Ascending aorta (tissue), 2 donors: ENCODE data around the gene OR52I1. TPM values are rescaled to one million over a fixed set of nuclear protein-coding genes. Genes with fewer than 3 reads are reported as not detected.

Experiments
- DNase-seq, 2 donors: peaks; one replicate each; pipeline ENCODE4 v3.0.0-alpha.2; 2019; ENCODE audit warnings: low spot score in 2 of 2
- H3K27ac ChIP-seq, 2 donors: fragments of 200-600 bp; sonication (generic); one replicate each; pipeline ENCODE4 v1.5.1; 2016 to 2017; ENCODE audit warnings: mild to moderate bottlenecking in 1 of 2
- H3K27me3 ChIP-seq: fragments of 200-600 bp; sonication (generic); one replicate; pipeline ENCODE4 v1.5.1; 2017
- H3K36me3 ChIP-seq, 2 donors: fragments of 200-600 bp; sonication (generic); one replicate each; pipeline ENCODE4 v1.5.1; 2016
- H3K4me1 ChIP-seq, 2 donors: fragments of 200-600 bp; sonication (generic); one replicate each; pipeline ENCODE4 v1.5.1; 2016 to 2017; ENCODE audit warnings: mild to moderate bottlenecking in 1 of 2
- H3K4me3 ChIP-seq, 2 donors: fragments of 200-600 bp; sonication (generic); one replicate each; pipeline ENCODE4 v1.5.1; 2016 to 2017; ENCODE audit warnings: mild to moderate bottlenecking in 1 of 2
- H3K9me3 ChIP-seq, 2 donors: fragments of 200-600 bp; sonication (generic); one replicate each; pipeline ENCODE4 v1.5.1; 2016
- intact Hi-C: fragments of 100-400 bp; cut with DNase I; formaldehyde crosslinking; loops from one replicate; pipeline ENCODE4 v1.15.1; 2023
- total RNA-seq: library from RNA; depleted of rRNA; stranded (reverse); fragments of >200 nt; gene quantifications from one replicate; pipeline ENCODE4 v1.1.0, GENCODE V29; 2016
- TF ChIP-seq, protein P1 (sequence below), 3 experiments: fragments of 200-600 bp in 2 of 3; fragments of 450-650 bp in 1 of 3; sonication (generic) in 2 of 3; IDR thresholded peaks; one replicate each; pipeline ENCODE4 v1.5.1; 2016 to 2019; ENCODE audit warnings: antibody characterized with exemption in 3 of 3, mild to moderate bottlenecking in 1 of 3, moderate library complexity in 1 of 3

The OR52I1 gene
- total RNA-seq, 1 donor from 2014 or later: not detected

DNA sequence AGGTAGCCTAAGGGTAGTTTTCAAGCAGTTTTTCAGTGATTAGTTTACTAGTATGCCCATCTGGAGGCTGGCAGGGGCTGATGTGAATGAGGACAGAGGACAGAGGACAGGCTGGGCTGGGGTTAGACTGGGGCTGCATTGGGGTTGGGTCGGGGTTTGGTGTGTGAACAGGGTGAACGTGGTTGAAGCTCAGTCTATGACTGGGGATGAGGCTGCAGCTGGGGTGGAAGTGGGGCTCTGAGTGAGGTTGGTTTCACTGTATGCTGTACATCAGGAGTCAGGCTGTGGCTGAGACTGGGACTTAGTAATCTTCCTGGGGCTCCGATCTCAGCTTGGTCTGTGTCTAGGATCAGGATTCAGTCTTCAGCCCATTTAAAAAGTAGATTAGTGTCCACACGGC, 50.4 kb downstream of the OR52I1 start:
- Histone ChIP-seq H3K4me1 (no peaks in the 10 kb centered on the region), H3K9me3 (no peaks in the 10 kb centered on the region), H3K4me3 (no peak overlapping the region), H3K27ac (no peak overlapping the region), H3K36me3 (no peaks in the 10 kb centered on the region), H3K27me3 (no peaks in the 10 kb centered on the region)
- DNase-seq: no peak
- intact Hi-C loops: no loop called here
- TF ChIP-seq, protein P1, sequence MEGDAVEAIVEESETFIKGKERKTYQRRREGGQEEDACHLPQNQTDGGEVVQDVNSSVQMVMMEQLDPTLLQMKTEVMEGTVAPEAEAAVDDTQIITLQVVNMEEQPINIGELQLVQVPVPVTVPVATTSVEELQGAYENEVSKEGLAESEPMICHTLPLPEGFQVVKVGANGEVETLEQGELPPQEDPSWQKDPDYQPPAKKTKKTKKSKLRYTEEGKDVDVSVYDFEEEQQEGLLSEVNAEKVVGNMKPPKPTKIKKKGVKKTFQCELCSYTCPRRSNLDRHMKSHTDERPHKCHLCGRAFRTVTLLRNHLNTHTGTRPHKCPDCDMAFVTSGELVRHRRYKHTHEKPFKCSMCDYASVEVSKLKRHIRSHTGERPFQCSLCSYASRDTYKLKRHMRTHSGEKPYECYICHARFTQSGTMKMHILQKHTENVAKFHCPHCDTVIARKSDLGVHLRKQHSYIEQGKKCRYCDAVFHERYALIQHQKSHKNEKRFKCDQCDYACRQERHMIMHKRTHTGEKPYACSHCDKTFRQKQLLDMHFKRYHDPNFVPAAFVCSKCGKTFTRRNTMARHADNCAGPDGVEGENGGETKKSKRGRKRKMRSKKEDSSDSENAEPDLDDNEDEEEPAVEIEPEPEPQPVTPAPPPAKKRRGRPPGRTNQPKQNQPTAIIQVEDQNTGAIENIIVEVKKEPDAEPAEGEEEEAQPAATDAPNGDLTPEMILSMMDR (IDR thresholded peaks at IDR 0.05): no peak

Other genes starting within 250 kb of the OR52I1 start
- gene OR52B4, start 225.7 kb upstream of the OR52I1 start, total RNA-seq: not detected
- 7.8 TPM for gene TRIM21, start 200.3 kb upstream of the OR52I1 start, total RNA-seq
- not detected for gene OR52K2, start 144.7 kb upstream of the OR52I1 start, total RNA-seq
- not detected for gene OR52K1, start 111.4 kb upstream of the OR52I1 start, total RNA-seq
- not detected for gene OR52M1, start 48.8 kb upstream of the OR52I1 start, total RNA-seq
- gene OR52I2, start 12.3 kb upstream of the OR52I1 start, total RNA-seq: not detected
- 18.6 TPM for gene TRIM68, start 14.2 kb downstream of the OR52I1 start, total RNA-seq
- not detected for gene OR51D1, start 43.4 kb downstream of the OR52I1 start, total RNA-seq
- gene OR51E1, start 49.9 kb downstream of the OR52I1 start, total RNA-seq: 1.7 TPM
- gene OR51E2, start 103.8 kb downstream of the OR52I1 start, total RNA-seq: 2.0 TPM
- gene MMP26, start 110.7 kb downstream of the OR52I1 start, total RNA-seq: not detected
- not detected for gene OR51F1, start 175.9 kb downstream of the OR52I1 start, total RNA-seq
- not detected for gene OR52R1, start 210.3 kb downstream of the OR52I1 start, total RNA-seq
- gene OR51F2, start 227.3 kb downstream of the OR52I1 start, total RNA-seq: not detected